Upper lobe of left lung (tissue), 4 donors: Measurements from ENCODE around the gene MRM3.

Experiments used
- EP300 ChIP-seq, 4 donors: sonication (generic); formaldehyde crosslinking; IDR thresholded peaks; one replicate each; pipeline ENCODE4 v1.5.1; 2017; ENCODE audit warnings: antibody characterized with exemption in 4 of 4, control low read depth in 2 of 4
- POLR2AphosphoS5 ChIP-seq, 2 donors: sonication (generic); formaldehyde crosslinking; IDR thresholded peaks; one replicate each; pipeline ENCODE4 v1.5.1; 2017; ENCODE audit warnings: antibody characterized with exemption in 2 of 2
- TF ChIP-seq, protein P1 (sequence below), 6 experiments: fragments of 450-650 bp in 4 of 6; fragments of 200-600 bp in 2 of 6; sonication (generic) in 2 of 6; IDR thresholded peaks; one replicate each; pipeline ENCODE4 v1.5.1; 2016 to 2019; ENCODE audit warnings: antibody characterized with exemption in 6 of 6

DNA sequence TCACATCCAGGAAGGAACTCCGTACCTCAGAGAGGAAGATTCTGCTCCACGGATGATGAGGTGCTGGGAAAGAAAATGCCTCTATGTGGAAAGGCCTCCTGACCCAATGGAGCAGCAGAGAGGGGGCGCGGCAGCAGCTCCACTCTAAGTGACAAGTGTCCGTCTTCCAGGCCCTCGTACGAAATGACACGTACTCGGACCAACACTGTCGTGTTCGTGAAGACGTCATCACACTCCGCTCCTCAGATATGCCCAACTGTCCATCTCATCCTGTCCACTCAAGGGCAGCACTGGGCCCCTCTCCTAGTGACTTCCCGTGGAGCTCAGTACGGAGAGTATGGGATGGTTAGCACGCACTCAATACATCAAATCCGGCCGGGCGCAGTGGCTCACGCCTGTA is 32.2 kb downstream of the MRM3 start:
- TF ChIP-seq, protein P1, sequence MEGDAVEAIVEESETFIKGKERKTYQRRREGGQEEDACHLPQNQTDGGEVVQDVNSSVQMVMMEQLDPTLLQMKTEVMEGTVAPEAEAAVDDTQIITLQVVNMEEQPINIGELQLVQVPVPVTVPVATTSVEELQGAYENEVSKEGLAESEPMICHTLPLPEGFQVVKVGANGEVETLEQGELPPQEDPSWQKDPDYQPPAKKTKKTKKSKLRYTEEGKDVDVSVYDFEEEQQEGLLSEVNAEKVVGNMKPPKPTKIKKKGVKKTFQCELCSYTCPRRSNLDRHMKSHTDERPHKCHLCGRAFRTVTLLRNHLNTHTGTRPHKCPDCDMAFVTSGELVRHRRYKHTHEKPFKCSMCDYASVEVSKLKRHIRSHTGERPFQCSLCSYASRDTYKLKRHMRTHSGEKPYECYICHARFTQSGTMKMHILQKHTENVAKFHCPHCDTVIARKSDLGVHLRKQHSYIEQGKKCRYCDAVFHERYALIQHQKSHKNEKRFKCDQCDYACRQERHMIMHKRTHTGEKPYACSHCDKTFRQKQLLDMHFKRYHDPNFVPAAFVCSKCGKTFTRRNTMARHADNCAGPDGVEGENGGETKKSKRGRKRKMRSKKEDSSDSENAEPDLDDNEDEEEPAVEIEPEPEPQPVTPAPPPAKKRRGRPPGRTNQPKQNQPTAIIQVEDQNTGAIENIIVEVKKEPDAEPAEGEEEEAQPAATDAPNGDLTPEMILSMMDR (IDR thresholded peaks at IDR 0.05): no peak
- TF ChIP-seq POLR2AphosphoS5 (IDR thresholded peaks at IDR 0.05) (no peak), EP300 (IDR thresholded peaks at IDR 0.05) (no peak)
